ENCODE data around the gene VEZF1. TPM values are rescaled to one million over a fixed set of nuclear protein-coding genes. Genes with fewer than 3 reads are reported as not detected.
A peak's percentile ranks its signal among the peaks of the same experiment; 100 is the strongest.

Gene VEZF1
- total RNA-seq, 1 experiment from 2014 or later = 50.9 TPM

- no peaks in the 10 kb centered on the region for H3K27me3 ChIP-seq (ENCODE audit: insufficient read depth, low read depth)
- TF ChIP-seq EZH2 (IDR thresholded peaks at IDR 0.05; ENCODE audit: low read depth) = no peak
- TF ChIP-seq CTCF (conservative IDR thresholded peaks at IDR 0.05) = no peak
- H3K4me1 ChIP-seq (replicated peaks; ENCODE audit: insufficient read depth) = peaks cover 18% of the 10 kb centered on the region
- intact Hi-C loops (cut with micrococcal nuclease; ENCODE audit: unreplicated experiment) = no loop called here
- H3K9me2 ChIP-seq (ENCODE audit: insufficient read depth) = no peaks in the 10 kb centered on the region
- peaks cover 9% of the 10 kb centered on the region for H3F3A ChIP-seq (ENCODE audit: insufficient read depth, low read depth)
- CTCF ChIA-PET = no interaction called here
- no peak overlapping the region for H3K27ac ChIP-seq
- DNase-seq = no peak
- H3K9me3 ChIP-seq (ENCODE audit: insufficient read depth, low read depth) = no peaks in the 10 kb centered on the region
- BruUV-seq (replicated peaks) = no TSS peak
- peaks cover 49% of the 10 kb centered on the region for H3K79me2 ChIP-seq (ENCODE audit: low read depth)
- peaks cover 14% of the 10 kb centered on the region; the same call in 1 of the 2 replicates for H4K20me1 ChIP-seq (ENCODE audit: insufficient read depth)
- no peak overlapping the region for H3K4me2 ChIP-seq
- POLR2A ChIA-PET (ENCODE audit: unreplicated experiment) = no interaction called here
- H2AFZ ChIP-seq = no peak overlapping the region
- H3K4me3 ChIP-seq = no peak overlapping the region
- peaks cover 85% of the 10 kb centered on the region for H3K36me3 ChIP-seq (ENCODE audit: low read depth)
These were observed 7.5 kb downstream of the VEZF1 start for GRCh38 chr17:57980522-57980921.

- H3K4me3 ChIP-seq = no peak overlapping the region
- CTCF ChIA-PET = interaction anchor here (0.7 kb wide), 1 partner anchor 26 kb away, joined by 3 read pairs; no protein-coding TSS in a partner anchor
- H3K27ac ChIP-seq = no peak overlapping the region
- no peak for TF ChIP-seq CTCF (conservative IDR thresholded peaks at IDR 0.05)
- H3K79me2 ChIP-seq (ENCODE audit: low read depth) = peaks cover 35% of the 10 kb centered on the region
- no peak overlapping the region for H2AFZ ChIP-seq
- intact Hi-C loops (cut with micrococcal nuclease; ENCODE audit: unreplicated experiment) = no loop called here
- POLR2A ChIA-PET (ENCODE audit: unreplicated experiment) = no interaction called here
- H3K9me2 ChIP-seq (ENCODE audit: insufficient read depth) = no peaks in the 10 kb centered on the region
- H3F3A ChIP-seq (ENCODE audit: insufficient read depth, low read depth) = peaks cover 9% of the 10 kb centered on the region
- BruUV-seq (replicated peaks) = no TSS peak
- no peaks in the 10 kb centered on the region for H3K27me3 ChIP-seq (ENCODE audit: insufficient read depth, low read depth)
- peaks cover 14% of the 10 kb centered on the region; the same call in 1 of the 2 replicates for H4K20me1 ChIP-seq (ENCODE audit: insufficient read depth)
- peaks cover 5% of the 10 kb centered on the region; the same call in 1 of the 2 replicates for H3K4me1 ChIP-seq (replicated peaks; ENCODE audit: insufficient read depth)
- DNase-seq = peak in 1 of 2 experiments; percentile 10
- no peak overlapping the region for H3K4me2 ChIP-seq
- H3K9me3 ChIP-seq (ENCODE audit: insufficient read depth, low read depth) = no peaks in the 10 kb centered on the region
- peaks cover 84% of the 10 kb centered on the region for H3K36me3 ChIP-seq (ENCODE audit: low read depth)
These were observed 9.0 kb downstream of the VEZF1 start for GRCh38 chr17:57979076-57979475.

- Histone ChIP-seq H2AFZ (no peak overlapping the region), H3K36me3 (ENCODE audit: low read depth) (peaks cover 75% of the 10 kb centered on the region), H3K27me3 (ENCODE audit: insufficient read depth, low read depth) (no peaks in the 10 kb centered on the region), H3K4me2 (no peak overlapping the region), H3K9me2 (ENCODE audit: insufficient read depth) (no peaks in the 10 kb centered on the region), H3K9me3 (ENCODE audit: insufficient read depth, low read depth) (no peaks in the 10 kb centered on the region), H4K20me1 (ENCODE audit: insufficient read depth) (0 out of 2 replicates have a peak, but pooled peaks cover 11% of the 10 kb centered on the region), H3K4me1 (replicated peaks; ENCODE audit: insufficient read depth) (no peaks in the 10 kb centered on the region), H3K79me2 (ENCODE audit: low read depth) (peaks cover 10% of the 10 kb centered on the region; the same call in 1 of the 2 replicates), H3K4me3 (no peak overlapping the region), H3K27ac (no peak overlapping the region), H3F3A (ENCODE audit: insufficient read depth, low read depth) (peaks cover 12% of the 10 kb centered on the region)
- POLR2A ChIA-PET (ENCODE audit: unreplicated experiment) = no interaction called here
- CTCF ChIA-PET = no interaction called here
- intact Hi-C loops (cut with micrococcal nuclease; ENCODE audit: unreplicated experiment) = no loop called here
- DNase-seq = peak in 1 of 2 experiments; percentile 3
- TF ChIP-seq EZH2 (IDR thresholded peaks at IDR 0.05; ENCODE audit: low read depth) (no peak), CTCF (conservative IDR thresholded peaks at IDR 0.05) (no peak)
- no TSS peak for BruUV-seq (replicated peaks)
These were observed 11.5 kb downstream of the VEZF1 start for GRCh38 chr17:57976594-57976993.
